HCT116 (cell line): Measurements from ENCODE around the gene INPP5F. TPM values are rescaled to one million over a fixed set of nuclear protein-coding genes. Genes with fewer than 3 reads are reported as not detected.

Experiments
- ATAC-seq: fragments of 200-7000 bp; cut with Tn5 transposase; 2 replicates; pipeline ENCODE4 v1.9.1; 2020; ENCODE audit warnings: mild to moderate bottlenecking, moderate library complexity
- BruUV-seq: library from RNA; stranded (reverse); fragments of 400-500 nt; replicated peaks from 2 replicates; lab custom pipeline; 2021; lab: Mats Ljungman, UMichigan
- CTCF ChIA-PET: fragments of 300-600 bp; sonication (Branson Sonifier 250); formaldehyde crosslinking; loops from one replicate; lab custom pipeline; 2021; ENCODE audit warnings: antibody characterized with exemption; lab: Charles Lee
- POLR2A ChIA-PET: fragments of 300-600, 350-600 bp; sonication (Branson Sonifier 250); formaldehyde crosslinking; loops from one replicate; lab custom pipeline; 2021; ENCODE audit warnings: antibody characterized with exemption; lab: Charles Lee
- RAD21 ChIA-PET, 2 experiments: fragments of 300-600 bp; sonication (Branson Sonifier 250); formaldehyde crosslinking; loops; one replicate each; lab custom pipeline; 2023; ENCODE audit warnings: low total read pairs in 2 of 2; ENCODE audit not compliant: uncharacterized antibody in 2 of 2, unreplicated experiment in 2 of 2, low non-redundant PET in 1 of 2; lab: Charles Lee
- DNase-seq: peaks from one replicate; pipeline ENCODE4 v3.0.0-alpha.2; 2010; ENCODE audit warnings: low read depth, low spot score
- H2AFZ ChIP-seq: fragments of 200-600 bp; shearing (Covaris generic), sonication (generic); 2 replicates; pipeline ENCODE4 v1.6.1; 2017; ENCODE audit warnings: low read depth, mixed run types, mixed read lengths, antibody characterized with exemption, low read length; ENCODE audit not compliant: poor library complexity, severe bottlenecking
- H3K27ac ChIP-seq: 2 replicates; pipeline ENCODE4 v1.5.1; 2012; ENCODE audit warnings: low read depth, low read length
- H3K27me3 ChIP-seq: fragments of 200-600 bp; sonication (generic); 2 replicates; pipeline ENCODE4 v1.6.1; 2016; ENCODE audit warnings: mixed run types, low read length, mixed read lengths; ENCODE audit not compliant: insufficient read depth
- H3K36me3 ChIP-seq, 2 experiments: fragments of 200-500 bp in 1 of 2; fragments of 200-600 bp in 1 of 2; sonication (Bioruptor generic) in 1 of 2; sonication (generic) in 1 of 2; 2 replicates each; pipeline versions ENCODE4 v1.5.1 to v1.6.1; 2014 to 2016; ENCODE audit warnings: low read length in 2 of 2, inconsistent platforms in 1 of 2, mixed read lengths in 1 of 2, mixed run types in 1 of 2; ENCODE audit not compliant: insufficient read depth in 2 of 2, control insufficient read depth in 1 of 2
- H3K4me1 ChIP-seq, 2 experiments: fragments of 200-600 bp in 1 of 2; sonication (generic) in 1 of 2; 2 replicates each; pipeline versions ENCODE4 v1.5.1 to v1.6.1; 2012 to 2017; ENCODE audit warnings: low read length in 2 of 2, inconsistent platforms in 1 of 2, mild to moderate bottlenecking in 1 of 2, mixed read lengths in 1 of 2, mixed run types in 1 of 2, moderate library complexity in 1 of 2; ENCODE audit not compliant: insufficient read depth in 2 of 2, control insufficient read depth in 1 of 2
- H3K4me2 ChIP-seq: fragments of 200-600 bp; sonication (generic); 2 replicates; pipeline ENCODE4 v1.6.1; 2017; ENCODE audit warnings: mixed run types, low read length, mixed read lengths
- H3K4me3 ChIP-seq, 2 experiments: fragments of 200-600 bp in 1 of 2; sonication (generic) in 1 of 2; replicated peaks in 1 of 2; 2 replicates each; pipeline ENCODE4 v1.5.1; 2011 to 2016; ENCODE audit warnings: low read length in 2 of 2, control low read depth in 1 of 2, low read depth in 1 of 2, mild to moderate bottlenecking in 1 of 2, mixed read lengths in 1 of 2, mixed run types in 1 of 2
- H3K79me2 ChIP-seq: fragments of 200-600 bp; sonication (generic); 2 replicates; pipeline ENCODE4 v1.6.1; 2017; ENCODE audit warnings: mild to moderate bottlenecking, mixed run types, low read length, moderate library complexity, mixed read lengths; ENCODE audit not compliant: insufficient read depth
- H3K9ac ChIP-seq: fragments of 200-600 bp; sonication (generic); 2 replicates; pipeline ENCODE4 v1.6.1; 2016; ENCODE audit warnings: low read length, mixed read lengths
- H3K9me2 ChIP-seq: fragments of 200-600 bp; sonication (generic), shearing (Covaris generic); 2 replicates; pipeline ENCODE4 v1.6.1; 2017; ENCODE audit warnings: mixed run types, mild to moderate bottlenecking, moderate library complexity; ENCODE audit not compliant: insufficient read depth
- H3K9me3 ChIP-seq, 2 experiments: fragments of 200-500 bp in 1 of 2; fragments of 200-600 bp in 1 of 2; sonication (Bioruptor generic) in 1 of 2; sonication (generic) in 1 of 2; 2 replicates each; pipeline ENCODE4 v1.6.1; 2014 to 2017; ENCODE audit warnings: low read length in 2 of 2, mixed read lengths in 2 of 2, inconsistent platforms in 1 of 2, low read depth in 1 of 2, mild to moderate bottlenecking in 1 of 2, mixed run types in 1 of 2, moderate library complexity in 1 of 2; ENCODE audit not compliant: control insufficient read depth in 1 of 2, insufficient read depth in 1 of 2
- H4K20me1 ChIP-seq: fragments of 200-600 bp; sonication (generic), shearing (Covaris generic); 2 replicates; pipeline ENCODE4 v1.6.1; 2017; ENCODE audit warnings: mixed run types, mild to moderate bottlenecking, moderate library complexity; ENCODE audit not compliant: insufficient read depth
- CBX3 ChIP-seq: IDR thresholded peaks from 2 replicates; pipeline ENCODE4 v1.6.1; 2012; ENCODE audit warnings: low read depth
- CEBPB ChIP-seq: IDR thresholded peaks from 2 replicates; pipeline ENCODE4 v1.6.1; 2012; ENCODE audit warnings: low read depth
- CTCF ChIP-seq, 3 experiments: fragments of 200-600 bp in 1 of 3; sonication (generic) in 1 of 3; IDR thresholded peaks in 2 of 3; conservative IDR thresholded peaks in 1 of 3; 2 replicates each; pipeline ENCODE4 v1.5.1; 2012 to 2017; ENCODE audit warnings: low read depth in 2 of 3, low read length in 2 of 3, antibody characterized with exemption in 1 of 3, borderline replicate concordance in 1 of 3, control low read depth in 1 of 3, mild to moderate bottlenecking in 1 of 3, mixed read lengths in 1 of 3, mixed run types in 1 of 3, moderate library complexity in 1 of 3; ENCODE audit not compliant: insufficient read depth in 1 of 3
- EGR1 ChIP-seq: IDR thresholded peaks from 2 replicates; pipeline ENCODE4 v1.6.1; 2012; ENCODE audit warnings: low read depth
- ELF1 ChIP-seq: IDR thresholded peaks from 2 replicates; pipeline ENCODE4 v1.6.1; 2012; ENCODE audit warnings: low read depth, borderline replicate concordance
- EZH2 ChIP-seq: fragments of 200-600 bp; sonication (generic); IDR thresholded peaks from 2 replicates; pipeline ENCODE4 v1.6.1; 2017; ENCODE audit warnings: antibody characterized with exemption, mixed run types
- EZH2phosphoT487 ChIP-seq: fragments of 200-600 bp; IDR thresholded peaks from 2 replicates; pipeline ENCODE4 v1.6.1; 2018; ENCODE audit warnings: antibody characterized with exemption, borderline replicate concordance
- FOSL1 ChIP-seq: IDR thresholded peaks from 2 replicates; pipeline ENCODE4 v1.6.1; 2012; ENCODE audit warnings: low read depth
- JUND ChIP-seq: IDR thresholded peaks from 2 replicates; pipeline ENCODE4 v1.6.1; 2012
- POLR2A ChIP-seq: IDR thresholded peaks from 2 replicates; pipeline ENCODE4 v1.7.0; 2011; ENCODE audit warnings: borderline replicate concordance; ENCODE audit not compliant: insufficient read depth, insufficient read length; ENCODE audit errors: extremely low read depth
- RAD21 ChIP-seq: IDR thresholded peaks from 2 replicates; pipeline ENCODE4 v1.6.1; 2012; ENCODE audit warnings: low read depth, mild to moderate bottlenecking
- SP1 ChIP-seq: IDR thresholded peaks from 2 replicates; pipeline ENCODE4 v1.6.1; 2012; ENCODE audit warnings: low read depth
- TCF7L2 ChIP-seq: IDR thresholded peaks from 2 replicates; pipeline ENCODE4 v1.7.0; 2011; ENCODE audit warnings: borderline replicate concordance, inconsistent platforms; ENCODE audit not compliant: insufficient read depth, insufficient read length; ENCODE audit errors: extremely low read depth
- YY1 ChIP-seq: IDR thresholded peaks from 2 replicates; pipeline ENCODE4 v1.6.1; 2011; ENCODE audit warnings: low read length, low read depth, moderate library complexity, mild to moderate bottlenecking; ENCODE audit not compliant: insufficient replicate concordance; ENCODE audit errors: extremely low read depth
- ZBTB33 ChIP-seq: IDR thresholded peaks from 2 replicates; pipeline ENCODE4 v1.6.1; 2011; ENCODE audit warnings: mild to moderate bottlenecking, low read length, moderate library complexity; ENCODE audit not compliant: insufficient replicate concordance; ENCODE audit errors: extremely low read depth
- ZFX ChIP-seq: fragments of 450-650 bp; IDR thresholded peaks from 2 replicates; pipeline ENCODE4 v1.6.1; 2017
- ZNF274 ChIP-seq: fragments of 200-500 bp; sonication (Bioruptor generic); IDR thresholded peaks from 2 replicates; pipeline ENCODE4 v1.6.1; 2014; ENCODE audit warnings: mild to moderate bottlenecking, low read depth, low read length, inconsistent platforms
- intact Hi-C: fragments of 100-400 bp; cut with micrococcal nuclease; formaldehyde crosslinking; loops from 2 replicates; pipeline ENCODE4 v1.10.0; 2022
- total RNA-seq: library from RNA; stranded (reverse); gene quantifications from one replicate; pipeline ENCODE4 v1.2.1, GENCODE V29; 2021; ENCODE audit not compliant: unreplicated experiment
- TF ChIP-seq, protein P1 (sequence below): IDR thresholded peaks from 2 replicates; pipeline ENCODE4 v1.6.1; 2012
- TF ChIP-seq, protein P2 (sequence below): IDR thresholded peaks from 2 replicates; pipeline ENCODE4 v1.6.1; 2012

The INPP5F gene
- total RNA-seq, 1 experiment from 2014 or later = 21.6 TPM

GRCh38 chr10:119762035-119762434 lies 36.2 kb downstream of the INPP5F start:
- POLR2A ChIA-PET = no interaction called here
- H3K4me1 ChIP-seq = peaks cover 0 to 3% of the 10 kb centered on the region in 2 experiments; a peak in 2 of 4 replicates
- H3K4me3 ChIP-seq = no peak overlapping the region
- H3K9me3 ChIP-seq = no peaks in the 10 kb centered on the region
- H4K20me1 ChIP-seq = no peaks in the 10 kb centered on the region
- no peak overlapping the region for H3K27ac ChIP-seq
- no peaks in the 10 kb centered on the region for H3K9me2 ChIP-seq
- no peak overlapping the region for H3K9ac ChIP-seq
- DNase-seq = no peak
- no TSS peak for BruUV-seq
- CTCF ChIA-PET = interaction anchor here (4.3 kb wide), 1 partner anchor 11 kb away, joined by 23 read pairs; no protein-coding TSS in a partner anchor
- no peak for TF ChIP-seq CTCF (IDR thresholded peaks at IDR 0.05 in 2 of 3, conservative IDR thresholded peaks at IDR 0.05 in 1 of 3; ENCODE audit: borderline replicate concordance in 1 of 3, insufficient read depth in 1 of 3, low read depth in 2 of 3, low read length in 2 of 3)
- no peak for TF ChIP-seq POLR2A
- no peak for TF ChIP-seq YY1
- no peak for TF ChIP-seq CEBPB
- TF ChIP-seq ZFX = no peak
- no peak for TF ChIP-seq EZH2
- TF ChIP-seq EZH2phosphoT487 = no peak
- TF ChIP-seq, protein P1, sequence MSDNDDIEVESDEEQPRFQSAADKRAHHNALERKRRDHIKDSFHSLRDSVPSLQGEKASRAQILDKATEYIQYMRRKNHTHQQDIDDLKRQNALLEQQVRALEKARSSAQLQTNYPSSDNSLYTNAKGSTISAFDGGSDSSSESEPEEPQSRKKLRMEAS = no peak
- no peak for TF ChIP-seq ZBTB33
- TF ChIP-seq JUND = no peak
- TF ChIP-seq EGR1 = no peak
- no peak for TF ChIP-seq FOSL1
- TF ChIP-seq CBX3 = no peak
- TF ChIP-seq RAD21 = no peak
- TF ChIP-seq ELF1 = no peak
- TF ChIP-seq TCF7L2 = no peak
- no peak for TF ChIP-seq SP1
- TF ChIP-seq ZNF274 = no peak
- TF ChIP-seq, protein P2, sequence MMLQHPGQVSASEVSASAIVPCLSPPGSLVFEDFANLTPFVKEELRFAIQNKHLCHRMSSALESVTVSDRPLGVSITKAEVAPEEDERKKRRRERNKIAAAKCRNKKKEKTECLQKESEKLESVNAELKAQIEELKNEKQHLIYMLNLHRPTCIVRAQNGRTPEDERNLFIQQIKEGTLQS = no peak
- no peak overlapping the region for H2AFZ ChIP-seq
- intact Hi-C loops = no loop called here
- no peak for ATAC-seq
- no peaks in the 10 kb centered on the region for H3K27me3 ChIP-seq
- RAD21 ChIA-PET = no interaction called here
- H3K36me3 ChIP-seq = no peaks in the 10 kb centered on the region
- no peak overlapping the region for H3K4me2 ChIP-seq
- H3K79me2 ChIP-seq = no peaks in the 10 kb centered on the region
